ENCODE measurements around the gene RAD51B. TPM values are rescaled to one million over a fixed set of nuclear protein-coding genes. Genes with fewer than 3 reads are reported as not detected.

RAD51B gene
- total and polyA plus RNA-seq, 3 donors from 2014 or later, result 5.5 to 22.5 (median 19.1) TPM

DNA sequence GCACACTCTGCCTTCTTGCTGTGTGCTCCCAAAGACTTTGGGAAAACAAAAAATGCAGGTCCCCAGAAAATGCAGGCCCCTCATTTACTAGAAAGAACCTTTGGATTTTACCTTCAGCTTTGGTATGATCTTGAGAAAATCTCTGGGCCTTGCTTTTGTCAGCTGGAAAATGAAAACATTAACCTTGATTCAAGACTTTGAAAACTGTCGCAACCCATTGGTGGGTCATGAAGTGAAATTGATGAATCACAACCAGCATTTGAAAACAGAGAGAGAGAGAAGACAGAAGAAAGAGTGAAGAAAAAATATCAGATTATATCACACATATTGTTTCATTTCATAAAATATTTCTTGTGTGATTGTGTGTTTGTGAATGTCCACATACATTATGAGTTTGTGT lies 650.8 kb downstream of the RAD51B start:
- H3K9me3 ChIP-seq, result no peaks in the 10 kb centered on the region
- peaks cover 30% of the 10 kb centered on the region for H3K4me1 ChIP-seq
- no peak for DNase-seq
- no peaks in the 10 kb centered on the region for H3K36me3 ChIP-seq (ENCODE audit: low read depth, missing control alignments)
- intact Hi-C loops (cut with DNase I; ENCODE audit: low total_unique reads), result no loop called here
- H3K4me3 ChIP-seq, result no peak overlapping the region
- peak overlapping the region; percentile 47 to 63 for H3K27ac ChIP-seq
- WGBS, 2 donors, result 79 to 91% methylated on average over 1 of the region's 1 CpG
- no peaks in the 10 kb centered on the region for H3K27me3 ChIP-seq
- TF ChIP-seq, protein P1, sequence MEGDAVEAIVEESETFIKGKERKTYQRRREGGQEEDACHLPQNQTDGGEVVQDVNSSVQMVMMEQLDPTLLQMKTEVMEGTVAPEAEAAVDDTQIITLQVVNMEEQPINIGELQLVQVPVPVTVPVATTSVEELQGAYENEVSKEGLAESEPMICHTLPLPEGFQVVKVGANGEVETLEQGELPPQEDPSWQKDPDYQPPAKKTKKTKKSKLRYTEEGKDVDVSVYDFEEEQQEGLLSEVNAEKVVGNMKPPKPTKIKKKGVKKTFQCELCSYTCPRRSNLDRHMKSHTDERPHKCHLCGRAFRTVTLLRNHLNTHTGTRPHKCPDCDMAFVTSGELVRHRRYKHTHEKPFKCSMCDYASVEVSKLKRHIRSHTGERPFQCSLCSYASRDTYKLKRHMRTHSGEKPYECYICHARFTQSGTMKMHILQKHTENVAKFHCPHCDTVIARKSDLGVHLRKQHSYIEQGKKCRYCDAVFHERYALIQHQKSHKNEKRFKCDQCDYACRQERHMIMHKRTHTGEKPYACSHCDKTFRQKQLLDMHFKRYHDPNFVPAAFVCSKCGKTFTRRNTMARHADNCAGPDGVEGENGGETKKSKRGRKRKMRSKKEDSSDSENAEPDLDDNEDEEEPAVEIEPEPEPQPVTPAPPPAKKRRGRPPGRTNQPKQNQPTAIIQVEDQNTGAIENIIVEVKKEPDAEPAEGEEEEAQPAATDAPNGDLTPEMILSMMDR (IDR thresholded peaks at IDR 0.05), result no peak
- TF ChIP-seq POLR2A (IDR thresholded peaks at IDR 0.05), result no peak

GRCh38 chr14:68471029-68471963 lies 651.7 kb downstream of the RAD51B start:
- no peak for TF ChIP-seq POLR2A (IDR thresholded peaks at IDR 0.05)
- Histone ChIP-seq H3K9me3 (no peaks in the 10 kb centered on the region), H3K4me3 (no peak overlapping the region), H3K36me3 (ENCODE audit: low read depth, missing control alignments) (no peaks in the 10 kb centered on the region), H3K27me3 (no peaks in the 10 kb centered on the region), H3K27ac (peak overlapping the region; percentile 47 to 63), H3K4me1 (peaks cover 30% of the 10 kb centered on the region)
- intact Hi-C loops (cut with DNase I; ENCODE audit: low total_unique reads), result no loop called here
- DNase-seq, result no peak
- WGBS, 2 donors, result 83 to 85% methylated on average over 12 of the region's 12 CpGs

- Histone ChIP-seq H3K9me3 (no peaks in the 10 kb centered on the region), H3K27ac (no peak overlapping the region), H3K4me1 (peaks cover 30% of the 10 kb centered on the region), H3K4me3 (no peak overlapping the region), H3K36me3 (ENCODE audit: low read depth, missing control alignments) (no peaks in the 10 kb centered on the region), H3K27me3 (no peaks in the 10 kb centered on the region)
- intact Hi-C loops (cut with DNase I; ENCODE audit: low total_unique reads), result no loop called here
- no peak for DNase-seq
- 76 to 88% methylated on average over 4 of the region's 4 CpGs for WGBS, 2 donors
- TF ChIP-seq, protein P1 (IDR thresholded peaks at IDR 0.05), result no peak
- no peak for TF ChIP-seq POLR2A (IDR thresholded peaks at IDR 0.05)
These were observed 652.5 kb downstream of the RAD51B start for GRCh38 chr14:68471964-68472508.

GRCh38 chr14:68473069-68473468 lies 653.5 kb downstream of the RAD51B start:
- Histone ChIP-seq H3K27ac (no peak overlapping the region), H3K9me3 (no peaks in the 10 kb centered on the region), H3K27me3 (no peaks in the 10 kb centered on the region), H3K4me3 (no peak overlapping the region), H3K4me1 (peaks cover 30% of the 10 kb centered on the region), H3K36me3 (ENCODE audit: low read depth, missing control alignments) (no peaks in the 10 kb centered on the region)
- 72 to 86% methylated on average over 4 of the region's 4 CpGs for WGBS, 2 donors
- no peak for DNase-seq
- TF ChIP-seq, protein P1 (IDR thresholded peaks at IDR 0.05), result no peak
- no peak for TF ChIP-seq POLR2A (IDR thresholded peaks at IDR 0.05)
- intact Hi-C loops (cut with DNase I; ENCODE audit: low total_unique reads), result no loop called here

GRCh38 chr14:68473794-68474193 lies 654.2 kb downstream of the RAD51B start:
- H3K27ac ChIP-seq, result no peak overlapping the region

More at GRCh38 chr14:68473794-68474193, 654.2 kb downstream of the RAD51B start:
- TF ChIP-seq POLR2A (IDR thresholded peaks at IDR 0.05), result no peak
- TF ChIP-seq, protein P1 (IDR thresholded peaks at IDR 0.05), result no peak
- Histone ChIP-seq H3K27me3 (no peaks in the 10 kb centered on the region), H3K36me3 (ENCODE audit: low read depth, missing control alignments) (no peaks in the 10 kb centered on the region), H3K4me1 (peaks cover 23% of the 10 kb centered on the region), H3K9me3 (no peaks in the 10 kb centered on the region), H3K4me3 (no peak overlapping the region)
- DNase-seq, result no peak
- WGBS, 2 donors, result 95 to 96% methylated on average over 2 of the region's 2 CpGs
- intact Hi-C loops (cut with DNase I; ENCODE audit: low total_unique reads), result no loop called here
